Neural progenitor cell (in vitro differentiated cells): ENCODE measurements around the gene MAP7D1. TPM values are rescaled to one million over a fixed set of nuclear protein-coding genes. Genes with fewer than 3 reads are reported as not detected.
A peak's percentile ranks its signal among the peaks of the same experiment; 100 is the strongest.
"Not testable (repeated sequence)": the region's sequence is repeated elsewhere in the genome, so short reads cannot be mapped to it uniquely, and the experiment has no call there.

Experiments used
- DNase-seq: peaks from one replicate; pipeline ENCODE4 v3.0.0-alpha.2; 2016; ENCODE audit warnings: low spot score
- H2AFZ ChIP-seq: fragments of 200-600 bp; sonication (generic); replicated peaks from 2 replicates; pipeline ENCODE4 v1.6.1; 2016; ENCODE audit warnings: antibody characterized with exemption
- H3F3A ChIP-seq: fragments of 200-600 bp; sonication (generic); 2 replicates; pipeline ENCODE4 v1.6.1; 2016; ENCODE audit warnings: antibody characterized with exemption, low read depth
- H3K27ac ChIP-seq: fragments of 200-600 bp; sonication (generic); 2 replicates; pipeline ENCODE4 v1.5.1; 2016; ENCODE audit warnings: mild to moderate bottlenecking
- H3K27me3 ChIP-seq: fragments of 200-600 bp; sonication (generic); 2 replicates; pipeline ENCODE4 v1.6.1; 2016; ENCODE audit warnings: mild to moderate bottlenecking, moderate library complexity
- H3K36me3 ChIP-seq: fragments of 200-600 bp; sonication (generic); 2 replicates; pipeline ENCODE4 v1.5.1; 2016
- H3K4me1 ChIP-seq: fragments of 200-600 bp; sonication (generic); 2 replicates; pipeline ENCODE4 v1.6.1; 2016; ENCODE audit warnings: mixed run types
- H3K4me2 ChIP-seq: fragments of 200-600 bp; sonication (generic); 2 replicates; pipeline ENCODE4 v1.6.1; 2016
- H3K4me3 ChIP-seq: fragments of 200-600 bp; sonication (generic); 2 replicates; pipeline ENCODE4 v1.5.1; 2016
- H3K79me2 ChIP-seq: fragments of 200-600 bp; sonication (generic); 2 replicates; pipeline ENCODE4 v1.6.1; 2016; ENCODE audit warnings: low read depth
- H3K9ac ChIP-seq: fragments of 200-600 bp; sonication (generic); 2 replicates; pipeline ENCODE4 v1.6.1; 2016
- H3K9me3 ChIP-seq: fragments of 200-600 bp; sonication (generic); 2 replicates; pipeline ENCODE4 v1.5.1; 2016; ENCODE audit warnings: low read depth
- H4K20me1 ChIP-seq: fragments of 200-600 bp; sonication (generic); 2 replicates; pipeline ENCODE4 v1.6.1; 2016; ENCODE audit warnings: low read depth
- H3K27ac Mint-ChIP-seq: 3 replicates; pipeline ENCODE4 v1.8.0; 2021; ENCODE audit warnings: mixed read lengths
- H3K27me3 Mint-ChIP-seq: 2 replicates; pipeline ENCODE4 v1.8.0; 2022; ENCODE audit warnings: low read depth, mild to moderate bottlenecking, inconsistent platforms, moderate library complexity, mixed read lengths; ENCODE audit not compliant: insufficient read depth
- H3K36me3 Mint-ChIP-seq: 3 replicates; pipeline ENCODE4 v1.8.0; 2021; ENCODE audit warnings: mixed read lengths
- H3K4me1 Mint-ChIP-seq: 3 replicates; pipeline ENCODE4 v1.8.0; 2021; ENCODE audit warnings: mixed read lengths
- H3K4me3 Mint-ChIP-seq: 3 replicates; pipeline ENCODE4 v1.8.0; 2021; ENCODE audit warnings: mild to moderate bottlenecking, moderate library complexity, mixed read lengths
- H3K9me3 Mint-ChIP-seq: 3 replicates; pipeline ENCODE4 v1.8.0; 2020; ENCODE audit warnings: mixed read lengths
- EZH2 ChIP-seq: fragments of 200-600 bp; sonication (generic); IDR thresholded peaks from 2 replicates; pipeline ENCODE4 v1.6.1; 2017; ENCODE audit warnings: antibody characterized with exemption, mild to moderate bottlenecking, moderate library complexity
- EZH2phosphoT487 ChIP-seq: fragments of 200-600 bp; sonication (generic); IDR thresholded peaks from 2 replicates; pipeline ENCODE4 v1.6.1; 2017; ENCODE audit warnings: antibody characterized with exemption
- total RNA-seq: library from RNA; depleted of rRNA; stranded (reverse); fragments of >200 nt; gene quantifications from 2 replicates; pipeline ENCODE4 v1.2.3, GENCODE V29; 2015; ENCODE audit warnings: low replicate concordance
- TF ChIP-seq, protein P1 (sequence below): fragments of 200-600 bp; sonication (generic); IDR thresholded peaks from 2 replicates; pipeline ENCODE4 v1.5.1; 2017; ENCODE audit warnings: antibody characterized with exemption, mild to moderate bottlenecking

MAP7D1 gene
- total RNA-seq, 1 donor from 2014 or later = 35.0 TPM

DNA sequence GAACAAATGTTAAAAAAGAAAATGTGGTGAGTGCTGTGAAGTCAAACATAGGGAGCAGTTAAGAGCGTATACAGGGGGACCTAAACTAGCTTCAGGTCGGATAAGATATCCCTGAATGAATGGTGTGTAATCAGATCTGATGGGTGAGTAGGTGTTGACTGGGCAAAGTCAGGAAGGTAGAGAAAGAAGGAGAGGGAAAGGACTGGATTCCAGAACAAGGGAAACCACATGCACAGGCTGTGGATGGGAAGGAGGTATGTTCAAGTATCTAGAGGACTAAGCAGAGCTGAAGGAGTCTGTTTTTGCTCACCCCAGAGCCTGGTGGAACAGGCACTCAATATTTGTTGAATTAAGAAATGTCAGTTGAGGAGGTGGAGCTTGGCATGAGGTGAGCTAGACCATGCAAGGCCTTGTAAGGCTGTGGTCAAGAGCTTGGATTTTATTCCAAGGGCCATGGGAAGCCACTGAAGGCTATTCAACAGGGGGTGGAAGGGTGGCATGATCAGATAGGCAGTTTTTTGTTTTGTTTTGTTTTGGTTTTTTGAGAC is 27.4 kb downstream of the MAP7D1 start:
- H2AFZ ChIP-seq = no peak overlapping the region
- H3K9me3 ChIP-seq = no peaks in the 10 kb centered on the region
- H4K20me1 ChIP-seq = peaks cover 20% of the 10 kb centered on the region
- peaks cover 3% of the 10 kb centered on the region for H3K4me1 ChIP-seq
- Mint-ChIP-seq H3K4me3 (no peak overlapping the region), H3K4me1 (peaks cover 11% of the 10 kb centered on the region), H3K9me3 (no peaks in the 10 kb centered on the region), H3K27ac (no peak overlapping the region), H3K36me3 (peaks cover 19% of the 10 kb centered on the region), H3K27me3 (peaks cover 8% of the 10 kb centered on the region)
- H3K36me3 ChIP-seq = peaks cover 8% of the 10 kb centered on the region
- no peak overlapping the region for H3K4me2 ChIP-seq
- no peak overlapping the region for H3K9ac ChIP-seq
- TF ChIP-seq EZH2 = no peak
- TF ChIP-seq, protein P1, sequence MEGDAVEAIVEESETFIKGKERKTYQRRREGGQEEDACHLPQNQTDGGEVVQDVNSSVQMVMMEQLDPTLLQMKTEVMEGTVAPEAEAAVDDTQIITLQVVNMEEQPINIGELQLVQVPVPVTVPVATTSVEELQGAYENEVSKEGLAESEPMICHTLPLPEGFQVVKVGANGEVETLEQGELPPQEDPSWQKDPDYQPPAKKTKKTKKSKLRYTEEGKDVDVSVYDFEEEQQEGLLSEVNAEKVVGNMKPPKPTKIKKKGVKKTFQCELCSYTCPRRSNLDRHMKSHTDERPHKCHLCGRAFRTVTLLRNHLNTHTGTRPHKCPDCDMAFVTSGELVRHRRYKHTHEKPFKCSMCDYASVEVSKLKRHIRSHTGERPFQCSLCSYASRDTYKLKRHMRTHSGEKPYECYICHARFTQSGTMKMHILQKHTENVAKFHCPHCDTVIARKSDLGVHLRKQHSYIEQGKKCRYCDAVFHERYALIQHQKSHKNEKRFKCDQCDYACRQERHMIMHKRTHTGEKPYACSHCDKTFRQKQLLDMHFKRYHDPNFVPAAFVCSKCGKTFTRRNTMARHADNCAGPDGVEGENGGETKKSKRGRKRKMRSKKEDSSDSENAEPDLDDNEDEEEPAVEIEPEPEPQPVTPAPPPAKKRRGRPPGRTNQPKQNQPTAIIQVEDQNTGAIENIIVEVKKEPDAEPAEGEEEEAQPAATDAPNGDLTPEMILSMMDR = no peak
- no peak for TF ChIP-seq EZH2phosphoT487
- DNase-seq = no peak
- H3K79me2 ChIP-seq = no peaks in the 10 kb centered on the region
- no peaks in the 10 kb centered on the region for H3K27me3 ChIP-seq
- H3K4me3 ChIP-seq = no peak overlapping the region
- H3F3A ChIP-seq = peaks cover 23% of the 10 kb centered on the region
- no peak overlapping the region for H3K27ac ChIP-seq

DNA sequence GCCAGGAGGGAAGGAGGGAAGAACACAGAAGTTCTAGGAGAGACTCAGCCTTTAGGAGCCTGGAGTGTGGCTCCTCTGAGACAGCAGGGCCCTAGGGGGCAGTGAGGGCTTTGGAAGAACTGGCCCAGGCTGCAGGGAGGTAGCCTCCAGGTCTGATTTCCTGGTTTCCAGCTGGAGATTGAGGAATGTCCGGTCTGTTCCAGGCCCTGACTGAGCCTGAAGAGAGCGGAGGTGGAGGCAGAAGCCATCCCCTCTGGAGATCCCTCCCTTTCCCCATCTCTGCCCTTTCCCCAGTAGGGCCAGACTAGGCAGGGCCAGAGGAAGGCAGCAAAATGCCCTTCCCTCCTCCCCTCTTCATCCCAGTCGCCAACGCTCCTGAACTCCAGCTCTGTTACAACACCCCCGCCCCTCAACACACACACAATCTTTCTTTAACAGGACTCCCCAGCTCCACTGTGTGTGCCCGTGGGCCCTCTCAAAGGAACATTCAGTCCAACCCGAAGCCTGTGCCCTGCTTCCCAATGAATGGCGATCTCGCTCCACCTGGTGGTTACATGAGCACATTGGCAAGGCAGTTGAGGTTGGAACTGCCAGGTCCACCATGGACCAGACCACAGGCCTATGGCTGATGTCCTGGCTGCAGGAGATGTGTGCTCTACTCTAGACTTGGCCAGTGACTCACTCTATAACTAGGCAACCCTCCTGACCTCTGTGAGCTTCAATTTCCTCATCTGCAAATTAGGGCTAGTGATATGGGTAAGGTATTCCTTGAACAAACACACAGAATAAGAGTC is 32.0 kb downstream of the MAP7D1 start:
- peak; percentile 92 for DNase-seq
- Mint-ChIP-seq H3K4me3 (peak overlapping the region; percentile 68), H3K27me3 (peaks cover 6% of the 10 kb centered on the region), H3K36me3 (peaks cover 2% of the 10 kb centered on the region), H3K27ac (peak overlapping the region; percentile 98), H3K4me1 (peaks cover 11% of the 10 kb centered on the region), H3K9me3 (no peaks in the 10 kb centered on the region)
- no peaks in the 10 kb centered on the region for H3K9me3 ChIP-seq
- H3K4me3 ChIP-seq = no peak overlapping the region
- H4K20me1 ChIP-seq = no peaks in the 10 kb centered on the region
- H3F3A ChIP-seq = peaks cover 11% of the 10 kb centered on the region
- no peak overlapping the region for H3K9ac ChIP-seq
- peak overlapping the region; percentile 52 for H2AFZ ChIP-seq
- no peaks in the 10 kb centered on the region for H3K4me1 ChIP-seq
- H3K4me2 ChIP-seq = peak overlapping the region; percentile 48
- no peaks in the 10 kb centered on the region for H3K27me3 ChIP-seq
- no peaks in the 10 kb centered on the region for H3K79me2 ChIP-seq
- H3K27ac ChIP-seq = peak overlapping the region; percentile 34
- TF ChIP-seq, protein P1 = peak; percentile 85
- TF ChIP-seq EZH2phosphoT487 = no peak
- H3K36me3 ChIP-seq = no peaks in the 10 kb centered on the region

DNA sequence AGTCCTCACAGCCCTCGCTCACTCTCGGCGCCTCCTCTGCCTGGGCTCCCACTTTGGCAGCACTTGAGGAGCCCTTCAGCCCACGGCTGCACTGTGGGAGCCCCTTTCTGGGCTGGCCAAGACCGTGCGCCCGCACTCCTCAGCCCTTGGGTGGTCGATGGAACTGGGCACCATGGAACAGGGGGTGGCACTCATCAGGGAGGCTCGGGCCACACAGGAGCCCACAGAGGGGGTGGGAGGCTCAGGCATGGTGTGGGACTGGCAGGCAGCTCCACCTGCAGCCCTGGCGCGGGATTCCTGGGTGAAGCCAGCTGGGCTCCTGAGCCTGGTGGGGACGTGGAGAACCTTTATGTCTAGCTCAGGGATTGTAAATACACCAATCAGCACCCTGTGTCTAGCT is 40.8 kb downstream of the MAP7D1 start:
- H3K27ac Mint-ChIP-seq, H3K9me3 ChIP-seq, H3K4me2 ChIP-seq, H3K27me3 Mint-ChIP-seq, H3F3A ChIP-seq, H3K36me3 ChIP-seq, H3K79me2 ChIP-seq, H3K4me1 ChIP-seq, H3K4me3 ChIP-seq, H3K36me3 Mint-ChIP-seq, H3K9me3 Mint-ChIP-seq, H3K9ac ChIP-seq, H3K27me3 ChIP-seq, DNase-seq, H4K20me1 ChIP-seq, H3K27ac ChIP-seq, H2AFZ ChIP-seq, H3K4me3 Mint-ChIP-seq, H3K4me1 Mint-ChIP-seq: not testable (repeated sequence)

- no peak overlapping the region for H3K4me3 Mint-ChIP-seq
- TF ChIP-seq, protein P1 = no peak
- no peak for TF ChIP-seq EZH2phosphoT487
- TF ChIP-seq EZH2 = no peak
- H3K4me3 ChIP-seq = no peak overlapping the region
- no peaks in the 10 kb centered on the region for H4K20me1 ChIP-seq
- peaks cover 4% of the 10 kb centered on the region for H3K4me1 ChIP-seq
- H2AFZ ChIP-seq = no peak overlapping the region
- H3K79me2 ChIP-seq = no peaks in the 10 kb centered on the region
- no peaks in the 10 kb centered on the region for H3K36me3 ChIP-seq
- H3K4me2 ChIP-seq = no peak overlapping the region
- DNase-seq = no peak
- H3K36me3 Mint-ChIP-seq = no peaks in the 10 kb centered on the region
- no peak overlapping the region for H3K9ac ChIP-seq
- peaks cover 3% of the 10 kb centered on the region for H3K27me3 Mint-ChIP-seq
- H3F3A ChIP-seq = peaks cover 7% of the 10 kb centered on the region
- no peaks in the 10 kb centered on the region for H3K9me3 ChIP-seq
- peaks cover 4% of the 10 kb centered on the region for H3K4me1 Mint-ChIP-seq
- H3K27ac Mint-ChIP-seq = peak overlapping the region; percentile 70
- no peak overlapping the region for H3K27ac ChIP-seq
- no peaks in the 10 kb centered on the region for H3K9me3 Mint-ChIP-seq
- H3K27me3 ChIP-seq = no peaks in the 10 kb centered on the region
Measured at GRCh38 chr1:36198641-36199040, 42.7 kb downstream of the MAP7D1 start.
